Measurements from ENCODE around the gene SYT8.

GRCh38 chr11:1868636-1869291, 34.0 kb downstream of the SYT8 start:
- TF ChIP-seq CTCF (IDR thresholded peaks at IDR 0.05; ENCODE audit: poor library complexity, severe bottlenecking) (no peak), EZH2 (IDR thresholded peaks at IDR 0.05; ENCODE audit: borderline replicate concordance, insufficient read depth, low read length, poor library complexity, severe bottlenecking) (no peak), MXI1 (conservative IDR thresholded peaks at IDR 0.05; ENCODE audit: poor library complexity, severe bottlenecking) (no peak), EP300 (conservative IDR thresholded peaks at IDR 0.05; ENCODE audit: poor library complexity, severe bottlenecking) (no peak), POLR2AphosphoS5 (IDR thresholded peaks at IDR 0.05) (no peak), SMC3 (conservative IDR thresholded peaks at IDR 0.05; ENCODE audit: poor library complexity) (no peak)

All from neural cell (in vitro differentiated cells).